8988T (cell line): Measurements from ENCODE around the gene SLC25A46.
"Not testable (repeated sequence)": the region's sequence is repeated elsewhere in the genome, so short reads cannot be mapped to it uniquely, and the experiment has no call there.

Experiments used
- DNase-seq: peaks from one replicate; pipeline ENCODE4 v3.0.0; 2011

Gene SLC25A46

GRCh38 chr5:110738812-110739651 lies at the start of gene SLC25A46:
SLC25A46 (plus strand) TSS chr5:110739007; CDS start chr5:110739120, 113 bp downstream.
- peak; percentile 27 for DNase-seq

GRCh38 chr5:110690587-110690986 lies 48.2 kb upstream of the SLC25A46 start:
- not testable (repeated sequence) for DNase-seq

- not testable (repeated sequence) for DNase-seq
These were observed 46.1 kb upstream of the SLC25A46 start for GRCh38 chr5:110692669-110693068.

GRCh38 chr5:110702300-110702699 lies 36.5 kb upstream of the SLC25A46 start:
- DNase-seq, result no peak

GRCh38 chr5:110702704-110703103 lies 36.1 kb upstream of the SLC25A46 start:
- no peak for DNase-seq

- no peak for DNase-seq
These were observed 35.3 kb upstream of the SLC25A46 start for GRCh38 chr5:110703481-110703880.

GRCh38 chr5:110705349-110705748 lies 33.5 kb upstream of the SLC25A46 start:
- no peak for DNase-seq

GRCh38 chr5:110707260-110707844 lies 31.5 kb upstream of the SLC25A46 start:
- no peak for DNase-seq

- no peak for DNase-seq
These were observed 22.3 kb upstream of the SLC25A46 start for GRCh38 chr5:110716247-110717245.

- no peak for DNase-seq
These were observed 20.5 kb upstream of the SLC25A46 start for GRCh38 chr5:110718311-110718710.

GRCh38 chr5:110726249-110727024 lies 12.4 kb upstream of the SLC25A46 start, which contains the start of gene TMEM232:
TMEM232 (minus strand) TSS chr5:110726671; CDS start chr5:110667352, 59,319 bp downstream.
- DNase-seq, result peak; percentile 14

- no peak for DNase-seq
These were observed 11.8 kb upstream of the SLC25A46 start for GRCh38 chr5:110727025-110727314.

- DNase-seq, result not testable (repeated sequence)
These were observed 7.3 kb upstream of the SLC25A46 start for GRCh38 chr5:110731499-110731898.

- no peak for DNase-seq
These were observed 4.7 kb upstream of the SLC25A46 start for GRCh38 chr5:110734101-110734500.

GRCh38 chr5:110735556-110735955 lies 3.3 kb upstream of the SLC25A46 start:
- no peak for DNase-seq

GRCh38 chr5:110736753-110737152 lies 2.1 kb upstream of the SLC25A46 start:
- no peak for DNase-seq

- peak; percentile 25 for DNase-seq
These were observed 350 bp upstream of the SLC25A46 start for GRCh38 chr5:110738503-110738811.

- no peak for DNase-seq
These were observed 13.3 kb downstream of the SLC25A46 start for GRCh38 chr5:110751902-110752762.

- DNase-seq, result no peak
These were observed 14.1 kb downstream of the SLC25A46 start for GRCh38 chr5:110752953-110753352.

- DNase-seq, result no peak
These were observed 14.8 kb downstream of the SLC25A46 start for GRCh38 chr5:110753600-110753999.

GRCh38 chr5:110754181-110754580 lies 15.4 kb downstream of the SLC25A46 start:
- DNase-seq, result no peak
